Fibroblast of villous mesenchyme (primary cell): ENCODE data around the gene LENEP. TPM values are rescaled to one million over a fixed set of nuclear protein-coding genes. Genes with fewer than 3 reads are reported as not detected.

Experiments
- DNase-seq: peaks from one replicate; pipeline ENCODE4 v3.0.0-alpha.2; 2010; ENCODE audit warnings: low read depth
- H3K4me3 ChIP-seq: 2 replicates; pipeline ENCODE4 v1.5.1; 2011; ENCODE audit warnings: low read depth, mild to moderate bottlenecking, low read length
- CTCF ChIP-seq: IDR thresholded peaks from 2 replicates; pipeline ENCODE4 v1.5.1; 2012; ENCODE audit warnings: low read depth, mild to moderate bottlenecking, low read length; ENCODE audit not compliant: insufficient read depth
- total RNA-seq: library from RNA; depleted of rRNA; stranded (reverse); fragments of >200 nt; gene quantifications from 2 replicates; pipeline ENCODE4 v1.2.3, GENCODE V29; 2012

LENEP gene
- total RNA-seq, 1 donor, result 0.43 TPM

- no peak for DNase-seq
- TF ChIP-seq CTCF, result no peak
- H3K4me3 ChIP-seq, result no peak overlapping the region
Measured at GRCh38 chr1:154966111-154966510, 27.3 kb upstream of the LENEP start.

- DNase-seq, result no peak
- no peak overlapping the region for H3K4me3 ChIP-seq
- TF ChIP-seq CTCF, result no peak
Measured at GRCh38 chr1:154967331-154967950, 25.9 kb upstream of the LENEP start.

GRCh38 chr1:154968731-154969130, 24.7 kb upstream of the LENEP start:
- TF ChIP-seq CTCF, result no peak
- no peak for DNase-seq
- H3K4me3 ChIP-seq, result peak overlapping the region; percentile 79

GRCh38 chr1:154969246-154969645, 24.1 kb upstream of the LENEP start:
- no peak for TF ChIP-seq CTCF
- no peak for DNase-seq
- peak overlapping the region; percentile 79 for H3K4me3 ChIP-seq

GRCh38 chr1:154969860-154970452, 23.4 kb upstream of the LENEP start:
- peak overlapping the region; percentile 79 for H3K4me3 ChIP-seq
- no peak for TF ChIP-seq CTCF
- no peak for DNase-seq

GRCh38 chr1:154970631-154971340, 22.6 kb upstream of the LENEP start, which contains the start of gene SHC1:
Gene SHC1, minus strand, starts transcription at chr1:154970747. Its CDS starts 221 bp downstream, at chr1:154970526.
- peak; percentile 94 for DNase-seq
- no peak for TF ChIP-seq CTCF
- H3K4me3 ChIP-seq, result peak within 1 kb of the TSS; percentile 79
